Thyroid gland (tissue), 4 donors: ENCODE data around the gene NYAP1.

Source experiments
- CTCF ChIP-seq, 6 experiments: fragments of 200-600 bp in 3 of 6; fragments of 450-650 bp in 3 of 6; sonication (generic) in 3 of 6; IDR thresholded peaks; one replicate each; pipeline ENCODE4 v1.5.1; 2016 to 2019; ENCODE audit warnings: antibody characterized with exemption in 6 of 6, mild to moderate bottlenecking in 2 of 6, inconsistent platforms in 1 of 6, moderate library complexity in 1 of 6
- POLR2A ChIP-seq, 2 donors: fragments of 450-650 bp; IDR thresholded peaks; one replicate each; pipeline ENCODE4 v1.6.1; 2017; ENCODE audit warnings: antibody characterized with exemption in 2 of 2, mild to moderate bottlenecking in 2 of 2, moderate library complexity in 1 of 2

GRCh38 chr7:100475549-100475948, 8.2 kb upstream of the NYAP1 start:
- TF ChIP-seq CTCF (IDR thresholded peaks at IDR 0.05) (no peak), POLR2A (IDR thresholded peaks at IDR 0.05) (no peak)
